ENCODE measurements around the gene TACC2.

- no peak for TF ChIP-seq ZFP30 (CRISPR knock-in tag; IDR thresholded peaks at IDR 0.05)
- no peak for TF ChIP-seq SNAI2 (CRISPR knock-in tag; IDR thresholded peaks at IDR 0.05)
- TF ChIP-seq TCF4 (CRISPR knock-in tag; IDR thresholded peaks at IDR 0.05; ENCODE audit: borderline replicate concordance) = no peak
- no peak for TF ChIP-seq CREB5 (CRISPR knock-in tag; IDR thresholded peaks at IDR 0.05; ENCODE audit: low read depth)
- TF ChIP-seq CSRNP3 (CRISPR knock-in tag; IDR thresholded peaks at IDR 0.05) = no peak
- TF ChIP-seq PATZ1 (CRISPR knock-in tag; IDR thresholded peaks at IDR 0.05; ENCODE audit: borderline replicate concordance) = no peak
- TF ChIP-seq ZFP3 (CRISPR knock-in tag; IDR thresholded peaks at IDR 0.05) = no peak
- TF ChIP-seq ZC3H10 (CRISPR knock-in tag; IDR thresholded peaks at IDR 0.05) = no peak
- no peak for TF ChIP-seq CSDC2 (CRISPR knock-in tag; IDR thresholded peaks at IDR 0.05)
- no peak for TF ChIP-seq RARB (CRISPR knock-in tag; IDR thresholded peaks at IDR 0.05)
- TF ChIP-seq ISL1 (CRISPR knock-in tag; IDR thresholded peaks at IDR 0.05) = no peak
- no peak for TF ChIP-seq ZNF565 (CRISPR knock-in tag; conservative IDR thresholded peaks at IDR 0.05; ENCODE audit: low read depth)
Observed at GRCh38 chr10:122269059-122269687, 280.2 kb downstream of the TACC2 start.

Measured in SK-N-SH treated with all-trans-retinoic acid at 6 μM for 48 hours (cell line).